Vagina (tissue), 2 donors: ENCODE results near the gene SULT2B1. TPM values are rescaled to one million over a fixed set of nuclear protein-coding genes. Genes with fewer than 3 reads are reported as not detected.
"Not testable (repeated sequence)": the region's sequence is repeated elsewhere in the genome, so short reads cannot be mapped to it uniquely, and the experiment has no call there.

Source experiments
- DNase-seq, 2 donors: peaks; one replicate each; pipeline ENCODE4 v3.0.0-alpha.2; 2017; ENCODE audit errors: extremely low spot score in 2 of 2
- H3K27ac ChIP-seq: fragments of 200-600 bp; sonication (generic); one replicate; pipeline ENCODE4 v1.5.1; 2019
- H3K27me3 ChIP-seq: fragments of 200-600 bp; sonication (generic); one replicate; pipeline ENCODE4 v1.5.1; 2019
- H3K36me3 ChIP-seq, 2 donors: fragments of 200-600 bp; sonication (generic); one replicate each; pipeline ENCODE4 v1.5.1; 2017 to 2019
- H3K4me1 ChIP-seq: fragments of 200-600 bp; sonication (generic); one replicate; pipeline ENCODE4 v1.5.1; 2019
- H3K4me3 ChIP-seq, 2 donors: fragments of 200-600 bp; sonication (generic); 1 replicate in 1 of 2; 2 replicates in 1 of 2; pipeline ENCODE4 v1.5.1; 2016 to 2019
- H3K9me3 ChIP-seq: fragments of 200-600 bp; sonication (generic); one replicate; pipeline ENCODE4 v1.5.1; 2019
- POLR2A ChIP-seq, 2 donors: fragments of 450-650 bp; IDR thresholded peaks; one replicate each; pipeline ENCODE4 v1.6.1; 2017; ENCODE audit warnings: antibody characterized with exemption in 2 of 2, mild to moderate bottlenecking in 2 of 2, moderate library complexity in 2 of 2
- POLR2AphosphoS5 ChIP-seq, 2 donors: sonication (generic); formaldehyde crosslinking; IDR thresholded peaks; one replicate each; pipeline ENCODE4 v1.9.0; 2017; ENCODE audit warnings: antibody characterized with exemption in 2 of 2, mild to moderate bottlenecking in 2 of 2, low read depth in 1 of 2; ENCODE audit not compliant: insufficient read depth in 1 of 2
- intact Hi-C: fragments of 100-400 bp; cut with DNase I; formaldehyde crosslinking; loops from one replicate; pipeline ENCODE4 v1.15.1; 2023
- total RNA-seq: library from RNA; depleted of rRNA; stranded (reverse); fragments of >200 nt; gene quantifications from one replicate; pipeline ENCODE4 v1.2.3, GENCODE V29; 2016
- TF ChIP-seq, protein P1 (sequence below), 3 experiments: fragments of 450-650 bp in 2 of 3; fragments of 200-600 bp in 1 of 3; sonication (generic) in 1 of 3; IDR thresholded peaks; one replicate each; pipeline ENCODE4 v1.5.1; 2017 to 2019; ENCODE audit warnings: antibody characterized with exemption in 3 of 3, mild to moderate bottlenecking in 2 of 3, moderate library complexity in 2 of 3

The SULT2B1 gene
- total RNA-seq, 1 donor from 2014 or later = 43.0 TPM

- Histone ChIP-seq H3K4me1 (no peaks in the 10 kb centered on the region), H3K4me3 (no peak overlapping the region), H3K9me3 (no peaks in the 10 kb centered on the region), H3K27ac (no peak overlapping the region), H3K36me3 (no peaks in the 10 kb centered on the region), H3K27me3 (no peaks in the 10 kb centered on the region)
- DNase-seq = no peak
- intact Hi-C loops = no loop called here
- TF ChIP-seq, protein P1, sequence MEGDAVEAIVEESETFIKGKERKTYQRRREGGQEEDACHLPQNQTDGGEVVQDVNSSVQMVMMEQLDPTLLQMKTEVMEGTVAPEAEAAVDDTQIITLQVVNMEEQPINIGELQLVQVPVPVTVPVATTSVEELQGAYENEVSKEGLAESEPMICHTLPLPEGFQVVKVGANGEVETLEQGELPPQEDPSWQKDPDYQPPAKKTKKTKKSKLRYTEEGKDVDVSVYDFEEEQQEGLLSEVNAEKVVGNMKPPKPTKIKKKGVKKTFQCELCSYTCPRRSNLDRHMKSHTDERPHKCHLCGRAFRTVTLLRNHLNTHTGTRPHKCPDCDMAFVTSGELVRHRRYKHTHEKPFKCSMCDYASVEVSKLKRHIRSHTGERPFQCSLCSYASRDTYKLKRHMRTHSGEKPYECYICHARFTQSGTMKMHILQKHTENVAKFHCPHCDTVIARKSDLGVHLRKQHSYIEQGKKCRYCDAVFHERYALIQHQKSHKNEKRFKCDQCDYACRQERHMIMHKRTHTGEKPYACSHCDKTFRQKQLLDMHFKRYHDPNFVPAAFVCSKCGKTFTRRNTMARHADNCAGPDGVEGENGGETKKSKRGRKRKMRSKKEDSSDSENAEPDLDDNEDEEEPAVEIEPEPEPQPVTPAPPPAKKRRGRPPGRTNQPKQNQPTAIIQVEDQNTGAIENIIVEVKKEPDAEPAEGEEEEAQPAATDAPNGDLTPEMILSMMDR (IDR thresholded peaks at IDR 0.05) = no peak
- TF ChIP-seq POLR2AphosphoS5 (IDR thresholded peaks at IDR 0.05; ENCODE audit: insufficient read depth in 1 of 2, low read depth in 1 of 2) (no peak), POLR2A (IDR thresholded peaks at IDR 0.05) (no peak)
Measured at GRCh38 chr19:48575931-48576622, 24.1 kb downstream of the SULT2B1 start.

DNA sequence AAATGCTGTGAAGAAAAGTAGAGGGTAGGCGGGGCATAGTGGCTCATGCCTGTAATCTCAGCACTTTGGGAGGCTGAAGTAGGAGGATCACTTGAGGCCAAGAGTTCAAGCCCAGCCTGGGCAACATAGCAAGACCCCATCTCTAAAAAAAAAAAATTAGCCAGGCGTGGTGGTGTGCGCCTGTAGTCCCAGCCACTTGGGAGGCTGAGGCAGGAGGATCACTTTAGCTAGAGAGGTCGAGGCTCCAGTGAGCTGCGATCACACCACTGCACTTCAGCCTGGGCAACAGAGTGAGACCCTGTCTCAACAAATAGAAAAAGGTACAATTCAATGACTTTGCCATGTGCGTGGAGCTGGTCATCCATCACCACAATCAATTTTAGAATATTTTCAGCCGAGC is 25.9 kb downstream of the SULT2B1 start:
- H3K27ac ChIP-seq, H3K4me3 ChIP-seq, H3K4me1 ChIP-seq, H3K27me3 ChIP-seq, DNase-seq, intact Hi-C loops, H3K9me3 ChIP-seq, H3K36me3 ChIP-seq: not testable (repeated sequence)

DNA sequence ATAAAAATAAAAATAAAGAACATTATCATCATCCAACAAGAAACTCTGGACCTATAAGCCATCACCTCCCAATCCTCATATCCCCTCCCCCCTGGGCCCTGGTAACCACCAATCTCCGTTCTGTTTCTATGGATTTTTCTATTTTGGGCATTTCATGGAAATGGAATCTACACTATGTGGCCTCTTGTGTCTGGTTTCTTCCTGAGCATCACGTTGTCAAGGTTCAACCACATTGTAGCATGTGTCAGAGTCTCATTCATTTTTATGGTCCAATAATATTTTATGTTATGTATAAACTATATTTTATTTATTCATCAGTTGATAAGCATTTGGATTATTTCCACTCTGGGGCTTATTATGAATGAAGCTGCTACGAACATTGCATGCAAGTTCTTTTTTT is 26.9 kb downstream of the SULT2B1 start:
- Histone ChIP-seq H3K9me3 (no peaks in the 10 kb centered on the region), H3K27me3 (no peaks in the 10 kb centered on the region), H3K36me3 (no peaks in the 10 kb centered on the region), H3K27ac (no peak overlapping the region), H3K4me3 (no peak overlapping the region), H3K4me1 (no peaks in the 10 kb centered on the region)
- no peak for DNase-seq
- TF ChIP-seq POLR2A (IDR thresholded peaks at IDR 0.05) (no peak), POLR2AphosphoS5 (IDR thresholded peaks at IDR 0.05; ENCODE audit: insufficient read depth in 1 of 2, low read depth in 1 of 2) (no peak)
- TF ChIP-seq, protein P1 (IDR thresholded peaks at IDR 0.05) = no peak
- intact Hi-C loops = no loop called here

DNA sequence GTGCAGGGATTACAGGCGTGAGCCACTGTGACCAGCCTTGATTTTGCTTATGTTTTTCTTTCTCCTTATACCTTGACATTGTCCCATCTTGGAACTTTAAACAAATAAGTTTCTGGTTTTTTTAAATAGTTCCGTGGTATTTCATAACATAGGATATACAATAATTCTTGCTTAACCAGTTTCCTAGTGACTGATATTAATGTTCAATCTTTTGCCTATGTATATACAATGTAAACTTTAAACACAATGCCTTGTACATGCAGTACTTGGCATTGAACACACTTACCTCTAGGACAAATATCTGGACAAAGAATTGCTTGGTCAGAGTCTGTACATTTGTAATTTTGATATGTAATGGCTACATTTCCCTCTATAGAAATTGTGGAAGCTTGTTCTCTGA is 30.2 kb downstream of the SULT2B1 start:
- intact Hi-C loops = no loop called here
- no peak overlapping the region for H3K27ac ChIP-seq

DNA sequence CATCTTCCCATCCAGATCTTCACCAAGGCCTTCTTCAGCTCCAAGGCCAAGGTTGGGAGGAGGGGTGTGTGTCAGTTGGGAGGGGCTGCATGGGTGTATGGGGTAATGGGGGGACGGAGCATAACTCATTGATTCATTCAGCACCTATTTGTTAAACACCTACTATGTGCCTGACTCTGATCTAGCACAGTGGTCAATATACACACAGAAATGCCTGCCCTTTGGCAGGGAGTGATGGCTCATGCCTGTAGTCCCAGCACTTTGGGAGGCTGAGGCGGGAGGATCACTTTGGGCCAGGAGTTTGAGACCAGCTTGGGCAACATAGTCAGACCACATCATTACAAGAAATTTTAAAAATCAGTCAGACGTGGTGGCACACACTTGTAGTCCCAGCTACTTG is 35.4 kb downstream of the SULT2B1 start:
- H3K36me3 ChIP-seq = no peaks in the 10 kb centered on the region
- H3K9me3 ChIP-seq = no peaks in the 10 kb centered on the region
- intact Hi-C loops = loop anchor here (5.0 kb wide), 1 partner anchor 95 kb away; no protein-coding TSS in a partner anchor
- no peak overlapping the region for H3K4me3 ChIP-seq
- TF ChIP-seq, protein P1 (IDR thresholded peaks at IDR 0.05) = no peak
- TF ChIP-seq POLR2AphosphoS5 (IDR thresholded peaks at IDR 0.05; ENCODE audit: insufficient read depth in 1 of 2, low read depth in 1 of 2) (no peak), POLR2A (IDR thresholded peaks at IDR 0.05) (no peak)
- no peaks in the 10 kb centered on the region for H3K27me3 ChIP-seq
- peaks cover 24% of the 10 kb centered on the region for H3K4me1 ChIP-seq
- DNase-seq = no peak
- H3K27ac ChIP-seq = no peak overlapping the region

More for the DNA sequence above, 30.2 kb downstream of the SULT2B1 start:
- Histone ChIP-seq H3K9me3 (no peaks in the 10 kb centered on the region), H3K4me3 (no peak overlapping the region), H3K4me1 (peaks cover 13% of the 10 kb centered on the region), H3K36me3 (no peaks in the 10 kb centered on the region), H3K27me3 (no peaks in the 10 kb centered on the region)
- DNase-seq = no peak
- TF ChIP-seq POLR2AphosphoS5 (IDR thresholded peaks at IDR 0.05; ENCODE audit: insufficient read depth in 1 of 2, low read depth in 1 of 2) = no peak
- no peak for TF ChIP-seq POLR2A (IDR thresholded peaks at IDR 0.05)
- TF ChIP-seq, protein P1 (IDR thresholded peaks at IDR 0.05) = no peak
